CD4-positive, alpha-beta T cell treated with Interleukin-1 beta for 1 hour (primary cell): ENCODE measurements around the gene VWA5A.

Experiments used
- DNase-seq, 2 donors: peaks; one replicate each; pipeline ENCODE4 v3.0.0-alpha.2; 2020 to 2022

The VWA5A gene

GRCh38 chr11:124170801-124171586, 55.7 kb downstream of the VWA5A start:
- DNase-seq, result no peak

GRCh38 chr11:124172101-124172500, 56.9 kb downstream of the VWA5A start:
- no peak for DNase-seq

- DNase-seq, result no peak
Measured at GRCh38 chr11:124172599-124172998, 57.3 kb downstream of the VWA5A start.

GRCh38 chr11:124174001-124174583, 58.8 kb downstream of the VWA5A start:
- no peak for DNase-seq

GRCh38 chr11:124176925-124177715, 61.9 kb downstream of the VWA5A start:
- DNase-seq, result no peak

GRCh38 chr11:124179310-124179709, 64.1 kb downstream of the VWA5A start:
- DNase-seq, result no peak

GRCh38 chr11:124183068-124183467, 67.8 kb downstream of the VWA5A start, which contains the start of gene OR10D3:
Gene OR10D3 (plus strand): TSS chr11:124183345. CDS start chr11:124185270, 1,925 bp downstream.
- no peak for DNase-seq

GRCh38 chr11:124190298-124191139, 75.3 kb downstream of the VWA5A start:
- no peak for DNase-seq

GRCh38 chr11:124193221-124194010, 78.2 kb downstream of the VWA5A start:
- DNase-seq, result no peak

GRCh38 chr11:124194293-124195188, 79.3 kb downstream of the VWA5A start:
- no peak for DNase-seq

GRCh38 chr11:124195189-124195734, 80.0 kb downstream of the VWA5A start:
- peak; percentile 30 to 38 for DNase-seq
